Measurements from ENCODE around the gene SPON2.
A peak's percentile ranks its signal among the peaks of the same experiment; 100 is the strongest.

SPON2 gene

GRCh38 chr4:1172228-1172851 is at the start of gene SPON2:
Gene SPON2, minus strand, starts transcription at chr4:1172583.
- intact Hi-C loops (cut with DNase I; ENCODE audit: low total_unique reads), result no loop called here
- Histone ChIP-seq H3K27me3 (peaks cover 0 to 45% of the 10 kb centered on the region in 2 donors), H3K27ac (peak within 1 kb of the TSS; percentile 27 to 38), H3K4me3 (peak within 1 kb of the TSS; percentile 22 to 42), H3K4me1 (peaks cover 0 to 41% (median 28%) of the 10 kb centered on the region in 4 donors), H3K9me3 (no peaks in the 10 kb centered on the region), H3K36me3 (no peaks in the 10 kb centered on the region)
- peak; percentile 54 to 66 for DNase-seq
- TF ChIP-seq, protein P1, sequence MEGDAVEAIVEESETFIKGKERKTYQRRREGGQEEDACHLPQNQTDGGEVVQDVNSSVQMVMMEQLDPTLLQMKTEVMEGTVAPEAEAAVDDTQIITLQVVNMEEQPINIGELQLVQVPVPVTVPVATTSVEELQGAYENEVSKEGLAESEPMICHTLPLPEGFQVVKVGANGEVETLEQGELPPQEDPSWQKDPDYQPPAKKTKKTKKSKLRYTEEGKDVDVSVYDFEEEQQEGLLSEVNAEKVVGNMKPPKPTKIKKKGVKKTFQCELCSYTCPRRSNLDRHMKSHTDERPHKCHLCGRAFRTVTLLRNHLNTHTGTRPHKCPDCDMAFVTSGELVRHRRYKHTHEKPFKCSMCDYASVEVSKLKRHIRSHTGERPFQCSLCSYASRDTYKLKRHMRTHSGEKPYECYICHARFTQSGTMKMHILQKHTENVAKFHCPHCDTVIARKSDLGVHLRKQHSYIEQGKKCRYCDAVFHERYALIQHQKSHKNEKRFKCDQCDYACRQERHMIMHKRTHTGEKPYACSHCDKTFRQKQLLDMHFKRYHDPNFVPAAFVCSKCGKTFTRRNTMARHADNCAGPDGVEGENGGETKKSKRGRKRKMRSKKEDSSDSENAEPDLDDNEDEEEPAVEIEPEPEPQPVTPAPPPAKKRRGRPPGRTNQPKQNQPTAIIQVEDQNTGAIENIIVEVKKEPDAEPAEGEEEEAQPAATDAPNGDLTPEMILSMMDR (IDR thresholded peaks at IDR 0.05), result no peak

DNA sequence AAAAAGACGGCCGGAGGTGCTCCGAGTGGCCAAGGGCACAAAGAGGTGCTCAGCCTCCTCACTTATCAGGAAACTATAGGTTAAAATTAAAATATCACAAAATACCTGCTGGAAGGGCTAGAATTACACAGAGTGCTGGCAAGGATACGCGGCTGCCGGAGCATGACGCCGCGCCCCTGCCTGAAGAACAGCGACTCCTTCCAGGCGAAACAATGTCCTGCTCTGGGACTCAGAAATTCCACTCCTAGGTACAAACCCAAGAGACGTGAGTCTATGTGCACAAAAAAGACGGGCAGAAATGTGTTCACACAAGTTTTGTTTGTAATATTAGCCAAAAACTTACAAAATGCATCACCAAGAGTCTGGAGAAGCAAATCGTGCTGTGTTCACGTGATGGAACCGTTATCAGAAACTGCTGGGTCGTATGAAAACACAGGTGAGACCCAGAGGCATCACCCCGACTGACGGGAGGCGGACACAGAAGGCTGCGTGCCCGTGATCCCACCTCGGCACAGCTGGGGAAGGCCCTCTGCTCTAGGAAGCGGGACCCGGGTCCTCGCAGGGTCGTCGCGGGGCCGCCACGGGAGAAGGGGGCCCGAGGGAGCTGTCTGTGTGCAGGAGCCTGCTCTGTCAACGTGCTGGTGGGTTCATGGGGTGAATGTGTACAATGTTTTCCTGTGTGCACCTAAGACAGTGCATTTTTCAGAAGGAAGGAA is 48.9 kb upstream of the SPON2 start:
- TF ChIP-seq, protein P1 (IDR thresholded peaks at IDR 0.05), result no peak

GRCh38 chr4:1220566-1220965 is 48.2 kb upstream of the SPON2 start:
- Histone ChIP-seq H3K27ac (no peak overlapping the region), H3K4me3 (no peak overlapping the region), H3K27me3 (no peaks in the 10 kb centered on the region), H3K9me3 (no peaks in the 10 kb centered on the region), H3K4me1 (no peaks in the 10 kb centered on the region), H3K36me3 (peaks cover 45 to 89% (median 63%) of the 10 kb centered on the region in 3 donors)
- DNase-seq, result no peak
- TF ChIP-seq, protein P1 (IDR thresholded peaks at IDR 0.05), result no peak
- intact Hi-C loops (cut with DNase I; ENCODE audit: low total_unique reads), result no loop called here

More for the DNA sequence above, 48.9 kb upstream of the SPON2 start:
- Histone ChIP-seq H3K27me3 (no peaks in the 10 kb centered on the region), H3K27ac (no peak overlapping the region), H3K9me3 (no peaks in the 10 kb centered on the region), H3K4me1 (peaks cover 0 to 6% (median 2%) of the 10 kb centered on the region in 4 donors), H3K4me3 (no peak overlapping the region), H3K36me3 (peaks cover 47 to 89% (median 63%) of the 10 kb centered on the region in 3 donors)
- intact Hi-C loops (cut with DNase I; ENCODE audit: low total_unique reads), result no loop called here
- no peak for DNase-seq

DNA sequence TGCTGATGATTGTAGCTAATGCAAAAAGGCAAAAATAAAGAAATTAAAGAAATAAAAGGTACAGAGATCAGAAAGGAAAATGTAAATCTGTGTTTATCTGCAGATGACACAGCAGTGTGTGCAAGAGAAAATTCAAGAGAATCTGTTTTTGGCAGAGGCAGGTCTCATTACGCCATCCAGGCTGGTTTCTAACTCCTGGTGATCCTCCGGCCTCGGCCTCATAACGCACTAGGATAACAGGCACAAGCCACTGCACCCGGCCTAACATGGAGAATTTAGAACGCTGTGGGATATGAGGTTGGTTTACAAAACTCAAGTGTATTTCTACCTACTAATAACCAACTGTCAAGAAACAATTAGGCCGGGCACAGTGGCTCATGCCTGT is 47.2 kb upstream of the SPON2 start:
- H3K9me3 ChIP-seq, result no peaks in the 10 kb centered on the region
- no peak overlapping the region for H3K27ac ChIP-seq
- no peaks in the 10 kb centered on the region for H3K27me3 ChIP-seq
- intact Hi-C loops (cut with DNase I; ENCODE audit: low total_unique reads), result no loop called here
- H3K4me1 ChIP-seq, result no peaks in the 10 kb centered on the region
- no peak for DNase-seq
- H3K4me3 ChIP-seq, result no peak overlapping the region
- peaks cover 45 to 89% (median 63%) of the 10 kb centered on the region in 3 donors for H3K36me3 ChIP-seq
- TF ChIP-seq, protein P1 (IDR thresholded peaks at IDR 0.05), result no peak

- no peak overlapping the region for H3K27ac ChIP-seq
- intact Hi-C loops (cut with DNase I; ENCODE audit: low total_unique reads), result no loop called here
- no peak overlapping the region for H3K4me3 ChIP-seq
- no peak for DNase-seq
- no peaks in the 10 kb centered on the region for H3K27me3 ChIP-seq
- H3K9me3 ChIP-seq, result no peaks in the 10 kb centered on the region
- peaks cover 45 to 89% (median 63%) of the 10 kb centered on the region in 3 donors for H3K36me3 ChIP-seq
- H3K4me1 ChIP-seq, result no peaks in the 10 kb centered on the region
- TF ChIP-seq, protein P1 (IDR thresholded peaks at IDR 0.05), result no peak
These were observed 46.5 kb upstream of the SPON2 start for GRCh38 chr4:1218634-1219565.
